Panc1 (cell line): ENCODE measurements around the gene RAB14. TPM values are rescaled to one million over a fixed set of nuclear protein-coding genes. Genes with fewer than 3 reads are reported as not detected.

ENCODE experiments used
- ATAC-seq: fragments of 200-7000 bp; cut with Tn5 transposase; 2 replicates; pipeline ENCODE4 v1.9.1; 2020; ENCODE audit warnings: mild to moderate bottlenecking, moderate library complexity
- BruUV-seq: library from RNA; stranded (reverse); fragments of 400-500 nt; replicated peaks from 2 replicates; lab custom pipeline; 2021; lab: Mats Ljungman, UMichigan
- CTCF ChIA-PET: fragments of 300-600 bp; sonication (Branson Sonifier 250); formaldehyde crosslinking; loops from one replicate; lab custom pipeline; 2022; ENCODE audit warnings: antibody characterized with exemption; lab: Charles Lee
- POLR2A ChIA-PET: fragments of 300-600 bp; sonication (Branson Sonifier 250); formaldehyde crosslinking; loops from one replicate; lab custom pipeline; 2022; ENCODE audit warnings: antibody characterized with exemption; lab: Charles Lee
- DNase-seq: peaks from one replicate; pipeline ENCODE4 v3.0.0-alpha.2; 2010; ENCODE audit warnings: low read depth, low spot score
- H3K27ac ChIP-seq: 2 replicates; pipeline ENCODE4 v1.5.1; 2011; ENCODE audit warnings: mild to moderate bottlenecking, low read length, inconsistent platforms
- H3K27me3 ChIP-seq: fragments of 200-500 bp; sonication (Bioruptor generic); 2 replicates; pipeline ENCODE4 v1.6.0; 2014; ENCODE audit warnings: low read length, inconsistent platforms; ENCODE audit not compliant: control insufficient read depth, insufficient read depth
- H3K36me3 ChIP-seq: fragments of 200-500 bp; sonication (Bioruptor generic); 2 replicates; pipeline ENCODE4 v1.5.1; 2014; ENCODE audit warnings: inconsistent platforms, mild to moderate bottlenecking, low read length, moderate library complexity; ENCODE audit not compliant: control insufficient read depth, insufficient read depth
- H3K4me1 ChIP-seq: 2 replicates; pipeline ENCODE4 v1.5.1; 2011; ENCODE audit warnings: inconsistent platforms, mild to moderate bottlenecking, low read length, moderate library complexity; ENCODE audit not compliant: control insufficient read depth, insufficient read depth
- H3K4me3 ChIP-seq, 2 experiments: 2 replicates each; pipeline ENCODE4 v1.5.1; 2011 to 2012; ENCODE audit warnings: low read depth in 2 of 2, low read length in 2 of 2, mild to moderate bottlenecking in 2 of 2, inconsistent platforms in 1 of 2, moderate library complexity in 1 of 2
- H3K9me3 ChIP-seq: fragments of 200-500 bp; sonication (Bioruptor generic); 2 replicates; pipeline ENCODE4 v1.5.1; 2014; ENCODE audit warnings: low read depth, mild to moderate bottlenecking, inconsistent platforms, low read length, moderate library complexity; ENCODE audit not compliant: control insufficient read depth, insufficient read depth
- POLR2AphosphoS5 ChIP-seq: IDR thresholded peaks from 2 replicates; pipeline ENCODE4 v1.6.1; 2012; ENCODE audit warnings: mild to moderate bottlenecking, low read depth, low read length, moderate library complexity
- SIN3A ChIP-seq: IDR thresholded peaks from 2 replicates; pipeline ENCODE4 v1.6.1; 2012; ENCODE audit warnings: low read depth, mild to moderate bottlenecking, low read length, moderate library complexity, borderline replicate concordance; ENCODE audit not compliant: insufficient read depth
- TCF7L2 ChIP-seq: IDR thresholded peaks from 2 replicates; pipeline ENCODE4 v1.6.1; 2011; ENCODE audit warnings: mild to moderate bottlenecking, low read depth, low read length, inconsistent platforms
- in situ Hi-C: cut with HindIII; loops from 2 replicates; pipeline ENCODE4 v1.10.0; 2016; ENCODE audit warnings: low sequenced_read_pairs, low pct_unique_long_range_greater_than_20kb
- intact Hi-C: fragments of 100-400 bp; cut with micrococcal nuclease; formaldehyde crosslinking; loops from one replicate; pipeline ENCODE4 v1.10.0; 2022; ENCODE audit not compliant: unreplicated experiment
- total RNA-seq: library from RNA; stranded (reverse); gene quantifications from one replicate; pipeline ENCODE4 v1.2.1, GENCODE V29; 2021; ENCODE audit not compliant: unreplicated experiment
- TF ChIP-seq, protein P1 (sequence below), 2 experiments: IDR thresholded peaks; 2 replicates each; pipeline ENCODE4 v1.6.1; 2011 to 2012; ENCODE audit warnings: low read depth in 2 of 2, control low read depth in 1 of 2, low read length in 1 of 2, mild to moderate bottlenecking in 1 of 2, moderate library complexity in 1 of 2; ENCODE audit not compliant: insufficient read depth in 1 of 2
- TF ChIP-seq, protein P2 (sequence below): fragments of 450-650 bp; IDR thresholded peaks from 2 replicates; pipeline ENCODE4 v1.5.1; 2017; ENCODE audit warnings: mild to moderate bottlenecking

RAB14 gene
- total RNA-seq, 1 experiment from 2014 or later = 42.7 TPM

DNA sequence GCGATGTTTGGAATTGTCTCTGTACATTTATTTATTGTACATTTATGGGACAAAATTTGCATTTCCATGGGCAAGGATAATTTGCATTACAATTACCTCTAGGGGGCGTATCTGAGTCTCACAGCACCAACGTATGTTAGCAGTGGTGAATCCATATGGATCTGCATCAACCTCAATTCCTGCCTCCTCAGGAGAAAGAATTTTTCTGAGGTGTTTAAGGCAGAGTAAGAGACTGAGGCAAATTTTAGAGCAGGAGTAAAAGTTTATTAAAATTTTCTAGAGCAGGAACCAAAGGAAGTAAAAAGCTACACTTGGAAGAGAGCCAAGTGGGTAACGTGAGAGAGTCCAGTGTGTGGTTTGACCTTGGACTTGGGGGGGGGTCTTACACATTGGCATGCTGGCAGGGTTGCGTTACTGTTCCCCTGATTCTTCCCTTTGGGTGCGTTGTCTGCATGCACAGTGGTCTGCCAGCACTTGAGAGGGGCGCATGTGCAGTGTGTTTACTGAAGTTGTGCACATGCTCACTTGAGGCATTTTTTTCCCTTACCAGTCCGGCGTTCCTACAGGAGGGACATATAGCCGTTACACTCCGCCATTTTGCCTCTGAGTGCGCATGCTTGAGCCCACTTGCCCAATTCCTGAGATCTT is 21.0 kb upstream of the RAB14 start:
- H3K4me3 ChIP-seq = no peak overlapping the region
- no peaks in the 10 kb centered on the region; the same call in 1 of the 2 replicates for H3K4me1 ChIP-seq
- no peaks in the 10 kb centered on the region for H3K36me3 ChIP-seq
- no TSS peak for BruUV-seq
- POLR2A ChIA-PET = interaction anchor here (0.7 kb wide), 1 partner anchor 9 kb away, joined by 3 read pairs; no protein-coding TSS in a partner anchor
- no peaks in the 10 kb centered on the region for H3K9me3 ChIP-seq
- H3K27ac ChIP-seq = no peak overlapping the region
- H3K27me3 ChIP-seq = no peaks in the 10 kb centered on the region
- no peak for DNase-seq
- TF ChIP-seq TCF7L2 (no peak), SIN3A (no peak), POLR2AphosphoS5 (no peak)
- TF ChIP-seq, protein P1, sequence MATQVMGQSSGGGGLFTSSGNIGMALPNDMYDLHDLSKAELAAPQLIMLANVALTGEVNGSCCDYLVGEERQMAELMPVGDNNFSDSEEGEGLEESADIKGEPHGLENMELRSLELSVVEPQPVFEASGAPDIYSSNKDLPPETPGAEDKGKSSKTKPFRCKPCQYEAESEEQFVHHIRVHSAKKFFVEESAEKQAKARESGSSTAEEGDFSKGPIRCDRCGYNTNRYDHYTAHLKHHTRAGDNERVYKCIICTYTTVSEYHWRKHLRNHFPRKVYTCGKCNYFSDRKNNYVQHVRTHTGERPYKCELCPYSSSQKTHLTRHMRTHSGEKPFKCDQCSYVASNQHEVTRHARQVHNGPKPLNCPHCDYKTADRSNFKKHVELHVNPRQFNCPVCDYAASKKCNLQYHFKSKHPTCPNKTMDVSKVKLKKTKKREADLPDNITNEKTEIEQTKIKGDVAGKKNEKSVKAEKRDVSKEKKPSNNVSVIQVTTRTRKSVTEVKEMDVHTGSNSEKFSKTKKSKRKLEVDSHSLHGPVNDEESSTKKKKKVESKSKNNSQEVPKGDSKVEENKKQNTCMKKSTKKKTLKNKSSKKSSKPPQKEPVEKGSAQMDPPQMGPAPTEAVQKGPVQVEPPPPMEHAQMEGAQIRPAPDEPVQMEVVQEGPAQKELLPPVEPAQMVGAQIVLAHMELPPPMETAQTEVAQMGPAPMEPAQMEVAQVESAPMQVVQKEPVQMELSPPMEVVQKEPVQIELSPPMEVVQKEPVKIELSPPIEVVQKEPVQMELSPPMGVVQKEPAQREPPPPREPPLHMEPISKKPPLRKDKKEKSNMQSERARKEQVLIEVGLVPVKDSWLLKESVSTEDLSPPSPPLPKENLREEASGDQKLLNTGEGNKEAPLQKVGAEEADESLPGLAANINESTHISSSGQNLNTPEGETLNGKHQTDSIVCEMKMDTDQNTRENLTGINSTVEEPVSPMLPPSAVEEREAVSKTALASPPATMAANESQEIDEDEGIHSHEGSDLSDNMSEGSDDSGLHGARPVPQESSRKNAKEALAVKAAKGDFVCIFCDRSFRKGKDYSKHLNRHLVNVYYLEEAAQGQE (IDR thresholded peaks at IDR 0.05; ENCODE audit: insufficient read depth in 1 of 2, low read depth in 2 of 2, low read length in 1 of 2) = no peak
- TF ChIP-seq, protein P2, sequence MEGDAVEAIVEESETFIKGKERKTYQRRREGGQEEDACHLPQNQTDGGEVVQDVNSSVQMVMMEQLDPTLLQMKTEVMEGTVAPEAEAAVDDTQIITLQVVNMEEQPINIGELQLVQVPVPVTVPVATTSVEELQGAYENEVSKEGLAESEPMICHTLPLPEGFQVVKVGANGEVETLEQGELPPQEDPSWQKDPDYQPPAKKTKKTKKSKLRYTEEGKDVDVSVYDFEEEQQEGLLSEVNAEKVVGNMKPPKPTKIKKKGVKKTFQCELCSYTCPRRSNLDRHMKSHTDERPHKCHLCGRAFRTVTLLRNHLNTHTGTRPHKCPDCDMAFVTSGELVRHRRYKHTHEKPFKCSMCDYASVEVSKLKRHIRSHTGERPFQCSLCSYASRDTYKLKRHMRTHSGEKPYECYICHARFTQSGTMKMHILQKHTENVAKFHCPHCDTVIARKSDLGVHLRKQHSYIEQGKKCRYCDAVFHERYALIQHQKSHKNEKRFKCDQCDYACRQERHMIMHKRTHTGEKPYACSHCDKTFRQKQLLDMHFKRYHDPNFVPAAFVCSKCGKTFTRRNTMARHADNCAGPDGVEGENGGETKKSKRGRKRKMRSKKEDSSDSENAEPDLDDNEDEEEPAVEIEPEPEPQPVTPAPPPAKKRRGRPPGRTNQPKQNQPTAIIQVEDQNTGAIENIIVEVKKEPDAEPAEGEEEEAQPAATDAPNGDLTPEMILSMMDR = peak; percentile 76
- CTCF ChIA-PET = no interaction called here
- ATAC-seq = no peak
- in situ Hi-C loops (no loop called here), intact Hi-C loops (no loop called here)

DNA sequence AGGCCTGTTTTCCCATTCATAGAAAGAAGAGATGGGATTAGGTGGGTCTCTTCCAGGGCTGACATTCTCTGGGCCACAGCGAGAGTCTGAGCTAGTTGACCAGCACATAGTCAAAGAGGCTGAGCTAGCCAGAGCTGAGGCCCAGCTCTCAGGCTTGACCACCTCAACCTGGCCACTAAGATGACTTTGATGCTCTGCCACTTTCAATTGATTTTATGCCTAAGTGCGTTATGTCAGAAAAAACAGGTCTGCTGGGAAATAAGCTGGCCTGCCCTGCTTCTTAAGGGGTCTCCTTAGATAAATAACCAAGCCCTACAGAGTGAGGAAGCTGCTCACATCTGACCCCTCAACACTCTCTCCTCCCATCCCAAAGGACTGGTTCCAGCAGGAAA is 20.0 kb upstream of the RAB14 start:
- ATAC-seq (no peak), DNase-seq (no peak)
- Histone ChIP-seq H3K27ac (no peak overlapping the region), H3K36me3 (no peaks in the 10 kb centered on the region), H3K4me3 (no peak overlapping the region), H3K4me1 (no peaks in the 10 kb centered on the region), H3K27me3 (no peaks in the 10 kb centered on the region), H3K9me3 (no peaks in the 10 kb centered on the region)
- ChIA-PET CTCF (no interaction called here), POLR2A (no interaction called here)
- in situ Hi-C loops = no loop called here
- intact Hi-C loops = no loop called here
- BruUV-seq = no TSS peak
- TF ChIP-seq POLR2AphosphoS5 (no peak), TCF7L2 (no peak), SIN3A (no peak)
- TF ChIP-seq, protein P1 (IDR thresholded peaks at IDR 0.05; ENCODE audit: insufficient read depth in 1 of 2, low read depth in 2 of 2, low read length in 1 of 2) = no peak
- TF ChIP-seq, protein P2 = no peak
